Esophagus squamous epithelium (tissue), 4 donors: ENCODE results near the gene HOXB13.

Experiments
- POLR2A ChIP-seq, 4 donors: fragments of 450-650 bp; IDR thresholded peaks; one replicate each; pipeline ENCODE4 v1.6.1; 2017; ENCODE audit warnings: antibody characterized with exemption in 4 of 4, mild to moderate bottlenecking in 4 of 4, moderate library complexity in 3 of 4
- TF ChIP-seq, protein P1 (sequence below), 6 experiments: fragments of 450-650 bp in 4 of 6; fragments of 200-600 bp in 2 of 6; sonication (generic) in 2 of 6; IDR thresholded peaks; one replicate each; pipeline ENCODE4 v1.5.1; 2016 to 2019; ENCODE audit warnings: antibody characterized with exemption in 6 of 6, mild to moderate bottlenecking in 4 of 6, moderate library complexity in 4 of 6

DNA sequence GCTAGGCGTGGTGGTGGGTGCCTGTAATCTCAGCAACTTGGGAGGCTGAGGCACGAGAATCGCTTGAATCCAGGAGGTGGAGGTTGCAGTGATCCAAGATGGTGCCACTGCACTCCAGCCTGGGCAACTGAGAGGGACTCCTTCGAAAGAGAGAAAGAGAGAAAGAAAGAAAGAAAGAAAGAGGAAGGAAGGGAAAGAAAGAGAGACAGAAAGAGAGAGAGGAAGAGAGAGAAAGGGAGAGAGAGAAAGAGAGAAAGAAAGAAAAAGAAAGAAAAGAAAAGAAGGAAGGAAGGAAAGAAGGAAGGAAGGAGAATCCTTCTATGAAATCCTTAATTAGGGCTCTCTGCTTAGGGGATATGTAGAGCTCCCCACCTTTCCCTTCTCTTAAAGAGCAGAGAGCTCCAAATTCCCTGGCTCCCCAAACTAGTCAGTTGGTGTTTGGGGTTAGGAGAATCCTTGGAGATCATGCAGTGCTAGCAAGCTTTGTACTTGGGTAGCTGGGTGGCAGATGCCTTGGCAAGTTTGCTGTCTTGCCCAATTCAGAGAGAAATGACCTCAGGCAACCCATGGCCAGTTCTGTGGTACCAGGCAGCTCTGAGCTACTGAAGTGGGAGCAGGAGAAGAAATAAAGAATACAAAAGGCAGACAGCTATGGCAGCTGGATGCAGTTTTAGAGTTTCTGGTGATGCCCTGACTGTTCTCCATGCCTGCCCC is 8.9 kb upstream of the HOXB13 start:
- TF ChIP-seq, protein P1, sequence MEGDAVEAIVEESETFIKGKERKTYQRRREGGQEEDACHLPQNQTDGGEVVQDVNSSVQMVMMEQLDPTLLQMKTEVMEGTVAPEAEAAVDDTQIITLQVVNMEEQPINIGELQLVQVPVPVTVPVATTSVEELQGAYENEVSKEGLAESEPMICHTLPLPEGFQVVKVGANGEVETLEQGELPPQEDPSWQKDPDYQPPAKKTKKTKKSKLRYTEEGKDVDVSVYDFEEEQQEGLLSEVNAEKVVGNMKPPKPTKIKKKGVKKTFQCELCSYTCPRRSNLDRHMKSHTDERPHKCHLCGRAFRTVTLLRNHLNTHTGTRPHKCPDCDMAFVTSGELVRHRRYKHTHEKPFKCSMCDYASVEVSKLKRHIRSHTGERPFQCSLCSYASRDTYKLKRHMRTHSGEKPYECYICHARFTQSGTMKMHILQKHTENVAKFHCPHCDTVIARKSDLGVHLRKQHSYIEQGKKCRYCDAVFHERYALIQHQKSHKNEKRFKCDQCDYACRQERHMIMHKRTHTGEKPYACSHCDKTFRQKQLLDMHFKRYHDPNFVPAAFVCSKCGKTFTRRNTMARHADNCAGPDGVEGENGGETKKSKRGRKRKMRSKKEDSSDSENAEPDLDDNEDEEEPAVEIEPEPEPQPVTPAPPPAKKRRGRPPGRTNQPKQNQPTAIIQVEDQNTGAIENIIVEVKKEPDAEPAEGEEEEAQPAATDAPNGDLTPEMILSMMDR (IDR thresholded peaks at IDR 0.05): no peak
- no peak for TF ChIP-seq POLR2A (IDR thresholded peaks at IDR 0.05)
